ENCODE data around the gene CCS.

CCS gene

GRCh38 chr11:66568124-66568916, 24.7 kb upstream of the CCS start, which contains the start of gene CTSF:
CTSF (minus strand) TSS chr11:66568606; CDS start chr11:66568486, 120 bp downstream.
- TF ChIP-seq CTCF (conservative IDR thresholded peaks at IDR 0.05; ENCODE audit: low read depth, low read length), result no peak
- peak within 1 kb of the TSS; percentile 35 for H3K4me3 ChIP-seq (ENCODE audit: low read length)
- peak; percentile 28 for DNase-seq (ENCODE audit: low read depth)

GRCh38 chr11:66569076-66569475, 23.9 kb upstream of the CCS start:
- no peak for TF ChIP-seq CTCF (conservative IDR thresholded peaks at IDR 0.05; ENCODE audit: low read depth, low read length)
- DNase-seq (ENCODE audit: low read depth), result no peak
- no peak overlapping the region for H3K4me3 ChIP-seq (ENCODE audit: low read length)

- peak; percentile 34 for DNase-seq (ENCODE audit: low read depth)
- no peak for TF ChIP-seq CTCF (conservative IDR thresholded peaks at IDR 0.05; ENCODE audit: low read depth, low read length)
- no peak overlapping the region for H3K4me3 ChIP-seq (ENCODE audit: low read length)
Observed at GRCh38 chr11:66570079-66570849, 22.7 kb upstream of the CCS start.

GRCh38 chr11:66570850-66571180, 22.2 kb upstream of the CCS start:
- no peak overlapping the region for H3K4me3 ChIP-seq (ENCODE audit: low read length)
- TF ChIP-seq CTCF (conservative IDR thresholded peaks at IDR 0.05; ENCODE audit: low read depth, low read length), result no peak
- no peak for DNase-seq (ENCODE audit: low read depth)

GRCh38 chr11:66579017-66579606, 13.9 kb upstream of the CCS start:
- peak; percentile 85 for TF ChIP-seq CTCF (conservative IDR thresholded peaks at IDR 0.05; ENCODE audit: low read depth, low read length)
- no peak overlapping the region for H3K4me3 ChIP-seq (ENCODE audit: low read length)
- DNase-seq (ENCODE audit: low read depth), result no peak

- no peak for DNase-seq (ENCODE audit: low read depth)
- TF ChIP-seq CTCF (conservative IDR thresholded peaks at IDR 0.05; ENCODE audit: low read depth, low read length), result no peak
- no peak overlapping the region for H3K4me3 ChIP-seq (ENCODE audit: low read length)
Observed at GRCh38 chr11:66580803-66581202, 12.2 kb upstream of the CCS start.
